ENCODE data around the gene AP3D1. TPM values are rescaled to one million over a fixed set of nuclear protein-coding genes. Genes with fewer than 3 reads are reported as not detected.

The AP3D1 gene
- total RNA-seq, 1 donor from 2014 or later, result 115 TPM

GRCh38 chr19:2123682-2124387 lies 27.5 kb downstream of the AP3D1 start:
- Mint-ChIP-seq H3K36me3 (peaks cover 14% of the 10 kb centered on the region), H3K4me3 (no peak overlapping the region), H3K27ac (no peak overlapping the region), H3K27me3 (ENCODE audit: low read depth) (no peaks in the 10 kb centered on the region), H3K4me1 (no peaks in the 10 kb centered on the region), H3K9me3 (no peaks in the 10 kb centered on the region)
- TF ChIP-seq, protein P1, sequence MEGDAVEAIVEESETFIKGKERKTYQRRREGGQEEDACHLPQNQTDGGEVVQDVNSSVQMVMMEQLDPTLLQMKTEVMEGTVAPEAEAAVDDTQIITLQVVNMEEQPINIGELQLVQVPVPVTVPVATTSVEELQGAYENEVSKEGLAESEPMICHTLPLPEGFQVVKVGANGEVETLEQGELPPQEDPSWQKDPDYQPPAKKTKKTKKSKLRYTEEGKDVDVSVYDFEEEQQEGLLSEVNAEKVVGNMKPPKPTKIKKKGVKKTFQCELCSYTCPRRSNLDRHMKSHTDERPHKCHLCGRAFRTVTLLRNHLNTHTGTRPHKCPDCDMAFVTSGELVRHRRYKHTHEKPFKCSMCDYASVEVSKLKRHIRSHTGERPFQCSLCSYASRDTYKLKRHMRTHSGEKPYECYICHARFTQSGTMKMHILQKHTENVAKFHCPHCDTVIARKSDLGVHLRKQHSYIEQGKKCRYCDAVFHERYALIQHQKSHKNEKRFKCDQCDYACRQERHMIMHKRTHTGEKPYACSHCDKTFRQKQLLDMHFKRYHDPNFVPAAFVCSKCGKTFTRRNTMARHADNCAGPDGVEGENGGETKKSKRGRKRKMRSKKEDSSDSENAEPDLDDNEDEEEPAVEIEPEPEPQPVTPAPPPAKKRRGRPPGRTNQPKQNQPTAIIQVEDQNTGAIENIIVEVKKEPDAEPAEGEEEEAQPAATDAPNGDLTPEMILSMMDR (IDR thresholded peaks at IDR 0.05; ENCODE audit: unreplicated experiment), result no peak
- DNase-seq (ENCODE audit: low spot score in 2 of 2, unreplicated experiment in 2 of 2), result no peak

- H3K27ac Mint-ChIP-seq, result no peak overlapping the region
- H3K9me3 Mint-ChIP-seq, result no peaks in the 10 kb centered on the region
- no peak for DNase-seq (ENCODE audit: low spot score in 2 of 2, unreplicated experiment in 2 of 2)
- no peak overlapping the region for H3K4me3 Mint-ChIP-seq
- no peaks in the 10 kb centered on the region for H3K4me1 Mint-ChIP-seq
- peaks cover 21% of the 10 kb centered on the region for H3K36me3 Mint-ChIP-seq
- H3K27me3 Mint-ChIP-seq (ENCODE audit: low read depth), result no peaks in the 10 kb centered on the region
- TF ChIP-seq, protein P1 (IDR thresholded peaks at IDR 0.05; ENCODE audit: unreplicated experiment), result no peak
These were observed 28.4 kb downstream of the AP3D1 start for GRCh38 chr19:2122982-2123381.

GRCh38 chr19:2122251-2122650 lies 29.1 kb downstream of the AP3D1 start:
- Mint-ChIP-seq H3K9me3 (no peaks in the 10 kb centered on the region), H3K36me3 (peaks cover 23% of the 10 kb centered on the region), H3K27ac (no peak overlapping the region), H3K4me3 (no peak overlapping the region), H3K27me3 (ENCODE audit: low read depth) (no peaks in the 10 kb centered on the region), H3K4me1 (no peaks in the 10 kb centered on the region)
- no peak for DNase-seq (ENCODE audit: low spot score in 2 of 2, unreplicated experiment in 2 of 2)
- TF ChIP-seq, protein P1 (IDR thresholded peaks at IDR 0.05; ENCODE audit: unreplicated experiment), result no peak

- H3K9me3 Mint-ChIP-seq, result no peaks in the 10 kb centered on the region
These were observed 29.8 kb downstream of the AP3D1 start for GRCh38 chr19:2121416-2122051.

GRCh38 chr19:2120821-2121220 lies 30.5 kb downstream of the AP3D1 start:
- Mint-ChIP-seq H3K9me3 (no peaks in the 10 kb centered on the region), H3K27ac (no peak overlapping the region), H3K4me3 (no peak overlapping the region)

More at GRCh38 chr19:2121416-2122051, 29.8 kb downstream of the AP3D1 start:
- no peak overlapping the region for H3K4me3 Mint-ChIP-seq
- TF ChIP-seq, protein P1 (IDR thresholded peaks at IDR 0.05; ENCODE audit: unreplicated experiment), result no peak
- no peaks in the 10 kb centered on the region for H3K4me1 Mint-ChIP-seq
- no peaks in the 10 kb centered on the region for H3K27me3 Mint-ChIP-seq (ENCODE audit: low read depth)
- no peak for DNase-seq (ENCODE audit: low spot score in 2 of 2, unreplicated experiment in 2 of 2)
- H3K27ac Mint-ChIP-seq, result no peak overlapping the region
- peaks cover 23% of the 10 kb centered on the region for H3K36me3 Mint-ChIP-seq

More at GRCh38 chr19:2120821-2121220, 30.5 kb downstream of the AP3D1 start:
- no peaks in the 10 kb centered on the region for H3K4me1 Mint-ChIP-seq
- DNase-seq (ENCODE audit: low spot score in 2 of 2, unreplicated experiment in 2 of 2), result no peak
- H3K27me3 Mint-ChIP-seq (ENCODE audit: low read depth), result no peaks in the 10 kb centered on the region
- TF ChIP-seq, protein P1 (IDR thresholded peaks at IDR 0.05; ENCODE audit: unreplicated experiment), result no peak
- H3K36me3 Mint-ChIP-seq, result peaks cover 22% of the 10 kb centered on the region

All from mesothelial cell of epicardium (in vitro differentiated cells).